GM19324 (cell line): ENCODE measurements around the gene WDR7.

Source experiments
- ATAC-seq: cut with Tn5 transposase; IDR thresholded peaks from one replicate; pipeline ENCODE4 v1.9.1; 2021; ENCODE audit warnings: mild to moderate bottlenecking, moderate library complexity; ENCODE audit not compliant: unreplicated experiment, low FRiP score

The WDR7 gene

GRCh38 chr18:56721031-56721430 lies 69.9 kb downstream of the WDR7 start:
- no peak for ATAC-seq

DNA sequence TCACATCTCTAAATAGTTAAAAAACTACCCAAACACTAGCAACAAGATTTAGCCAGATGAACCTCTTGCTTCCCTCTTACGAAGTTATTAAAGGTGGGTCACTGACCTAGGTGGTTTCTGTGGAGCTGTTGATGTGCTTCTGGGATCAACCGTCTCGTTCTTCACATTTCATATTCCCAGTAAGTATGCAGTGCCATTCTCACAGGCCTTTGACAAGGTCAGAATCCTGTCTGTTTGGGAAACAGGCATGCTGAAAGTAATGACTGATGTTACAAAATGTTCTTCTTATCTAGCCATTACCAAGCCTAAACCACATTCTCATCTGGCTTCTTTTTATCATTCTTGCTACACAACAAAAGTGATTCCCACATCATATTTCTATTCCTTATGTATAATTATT lies 70.3 kb downstream of the WDR7 start:
- ATAC-seq: no peak

DNA sequence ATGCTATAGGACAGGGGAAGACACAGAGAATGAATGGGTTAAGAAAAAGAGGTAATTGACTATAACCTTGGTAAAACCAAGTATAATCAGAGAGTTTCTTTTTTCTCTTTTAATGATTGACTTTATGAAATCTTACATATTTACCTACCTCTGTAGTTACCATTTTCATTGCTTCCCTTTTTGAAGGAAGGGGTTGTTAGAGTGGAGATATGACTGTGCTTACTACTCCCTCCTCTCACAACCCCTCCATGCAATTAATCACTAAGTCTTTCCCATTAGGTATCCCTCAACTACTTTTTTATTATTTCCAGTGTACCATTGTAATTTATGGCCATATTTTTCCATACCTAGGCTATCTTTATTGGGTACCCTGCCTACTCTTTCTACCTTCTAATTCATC lies 71.4 kb downstream of the WDR7 start:
- no peak for ATAC-seq

DNA sequence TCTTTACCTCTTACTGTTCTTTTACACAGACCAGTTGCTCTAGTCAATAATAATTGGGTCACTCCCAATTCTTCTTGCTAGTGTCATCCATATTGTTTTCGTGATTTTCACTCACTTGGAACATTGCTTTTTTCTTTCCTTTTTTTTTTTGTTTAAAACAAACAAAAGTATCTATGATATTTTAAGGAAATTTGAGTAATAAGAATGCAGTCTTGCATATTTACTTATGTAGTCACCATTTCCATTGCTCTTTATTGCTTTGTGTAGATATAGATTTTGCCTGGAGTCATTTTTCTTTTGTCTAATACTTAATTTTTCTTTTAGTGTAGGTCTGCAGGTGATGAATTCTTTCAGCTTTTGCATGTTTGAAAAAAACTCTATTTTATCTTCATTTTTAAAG lies 71.9 kb downstream of the WDR7 start:
- ATAC-seq: no peak

GRCh38 chr18:56723706-56724105 lies 72.5 kb downstream of the WDR7 start:
- ATAC-seq: no peak

- no peak for ATAC-seq
Measured at GRCh38 chr18:56726906-56727305, 75.7 kb downstream of the WDR7 start.

GRCh38 chr18:56727399-56727798 lies 76.2 kb downstream of the WDR7 start:
- ATAC-seq: no peak

DNA sequence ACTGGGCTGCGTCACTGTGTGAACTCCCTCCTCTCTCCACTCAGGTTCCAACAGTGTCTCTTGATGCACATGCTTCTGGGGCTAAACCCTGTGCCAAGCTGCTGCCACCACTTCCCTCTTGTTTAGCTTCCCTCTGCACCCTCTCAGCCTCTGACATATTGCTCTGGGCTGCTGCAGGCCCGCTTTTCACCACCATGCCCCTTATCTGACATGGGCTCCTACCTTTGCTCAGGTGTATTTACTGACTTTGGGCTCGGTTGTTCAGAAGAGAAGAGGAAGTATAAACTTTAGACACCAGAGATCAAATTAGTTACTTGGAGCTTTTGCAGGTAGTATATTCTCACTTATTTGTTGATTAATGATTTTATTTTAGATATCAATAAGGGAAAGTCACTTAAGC lies 77.6 kb downstream of the WDR7 start:
- ATAC-seq: no peak

DNA sequence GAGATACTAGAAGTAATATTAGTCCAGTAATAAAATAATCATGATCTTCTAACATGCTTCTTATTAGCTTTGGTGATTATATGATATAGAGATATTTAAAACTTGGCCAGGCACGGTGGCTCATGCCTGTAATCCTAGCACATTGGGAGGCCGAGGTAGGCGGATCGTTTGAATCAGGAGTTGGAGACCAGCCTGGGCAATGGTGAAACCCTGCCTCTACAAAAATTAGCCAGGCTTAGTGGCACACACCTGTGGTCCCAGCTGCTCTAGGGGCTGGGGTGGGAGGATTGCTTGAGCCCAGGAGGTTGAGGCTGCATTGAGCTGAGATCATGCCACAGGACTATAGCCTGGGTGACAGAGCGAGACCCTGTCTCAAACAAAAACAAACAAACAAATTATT lies 87.0 kb downstream of the WDR7 start:
- ATAC-seq: no peak

- ATAC-seq: no peak
Measured at GRCh38 chr18:56739731-56740130, 88.6 kb downstream of the WDR7 start.

DNA sequence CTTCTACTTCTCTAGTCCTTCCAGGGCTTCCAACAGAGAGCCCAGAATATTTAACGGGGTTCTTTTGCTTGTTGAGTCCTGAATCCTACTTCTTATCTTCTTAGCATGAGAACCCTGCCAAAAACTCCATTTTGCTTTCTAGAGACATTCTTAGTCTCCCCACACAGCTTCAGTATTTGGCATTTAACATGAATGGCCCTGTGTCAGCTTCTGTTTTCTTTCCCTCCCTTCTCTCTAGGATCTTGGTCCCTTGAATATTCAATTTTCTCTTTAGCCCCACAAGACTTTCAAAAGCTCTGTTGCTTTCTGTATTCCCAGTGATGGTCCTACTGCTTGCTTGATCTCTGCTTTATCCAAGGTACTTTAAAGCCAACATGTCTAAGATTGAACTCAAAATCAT lies 89.5 kb downstream of the WDR7 start:
- ATAC-seq: no peak

GRCh38 chr18:56741685-56742084 lies 90.5 kb downstream of the WDR7 start:
- no peak for ATAC-seq

- no peak for ATAC-seq
Measured at GRCh38 chr18:56743115-56743514, 92.0 kb downstream of the WDR7 start.

GRCh38 chr18:56747032-56747658 lies 96.0 kb downstream of the WDR7 start:
- ATAC-seq: no peak

DNA sequence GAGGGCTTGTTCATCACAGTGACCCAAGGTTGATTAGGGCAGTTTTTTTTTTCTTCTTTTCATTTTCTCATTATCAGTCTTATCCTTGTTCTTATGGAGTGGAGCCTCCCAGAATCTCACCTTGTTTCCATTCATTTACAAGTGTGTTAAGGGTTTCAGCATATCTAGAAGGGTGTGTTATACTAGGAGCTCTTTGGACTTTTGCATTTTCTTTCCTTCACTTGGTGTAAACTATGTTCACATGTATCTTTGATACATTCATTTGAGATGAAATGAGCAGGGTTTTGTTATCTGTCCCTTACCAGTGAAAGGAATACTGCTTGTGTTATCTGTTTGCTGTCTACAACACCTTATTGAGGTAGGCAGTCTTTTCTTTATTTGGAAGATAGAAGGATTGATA lies 96.7 kb downstream of the WDR7 start:
- ATAC-seq: no peak

DNA sequence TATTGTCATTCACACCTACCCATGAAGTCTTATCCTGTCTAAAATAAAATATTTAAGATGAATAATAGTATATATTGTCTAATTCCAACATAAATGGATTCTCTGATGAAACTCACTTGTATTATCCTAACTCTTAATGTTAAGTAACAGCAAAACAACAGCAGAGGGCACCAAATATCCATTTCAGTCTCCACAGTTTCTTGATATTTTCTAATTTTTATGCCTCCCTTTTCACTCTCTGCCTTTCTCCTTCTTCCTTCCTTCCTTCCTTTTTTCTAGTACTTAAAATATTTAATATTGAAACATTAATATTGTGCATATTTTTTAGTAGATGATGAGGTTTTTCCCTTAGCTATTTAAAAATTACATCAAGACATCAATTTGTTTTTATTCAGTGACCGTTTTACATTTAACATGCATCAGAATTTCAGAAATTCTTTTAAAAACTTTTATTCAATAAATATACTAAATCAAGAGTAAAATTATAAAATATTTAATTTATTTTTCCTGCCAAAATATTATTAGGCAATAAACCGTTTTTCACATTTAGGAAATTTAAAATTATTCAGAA lies 97.6 kb downstream of the WDR7 start:
- ATAC-seq: no peak

DNA sequence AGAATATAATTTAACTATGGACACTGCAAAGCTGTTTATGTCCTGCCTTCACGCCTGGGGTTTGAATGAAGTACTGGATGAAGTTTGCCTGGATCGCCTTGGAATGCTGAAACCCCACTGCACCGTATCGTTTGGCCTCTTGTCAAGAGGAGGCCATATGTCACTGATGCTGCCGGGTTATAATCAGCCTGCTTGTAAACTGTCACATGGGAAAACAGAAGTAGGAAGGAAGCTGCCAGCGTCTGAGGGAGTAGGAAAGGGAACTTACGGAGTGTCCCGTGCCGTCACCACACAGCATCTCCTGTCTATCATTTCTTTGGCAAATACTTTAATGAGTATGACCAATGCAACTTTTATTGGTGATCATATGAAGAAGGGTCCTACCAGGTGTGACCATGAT lies 105.8 kb downstream of the WDR7 start:
- ATAC-seq: no peak

DNA sequence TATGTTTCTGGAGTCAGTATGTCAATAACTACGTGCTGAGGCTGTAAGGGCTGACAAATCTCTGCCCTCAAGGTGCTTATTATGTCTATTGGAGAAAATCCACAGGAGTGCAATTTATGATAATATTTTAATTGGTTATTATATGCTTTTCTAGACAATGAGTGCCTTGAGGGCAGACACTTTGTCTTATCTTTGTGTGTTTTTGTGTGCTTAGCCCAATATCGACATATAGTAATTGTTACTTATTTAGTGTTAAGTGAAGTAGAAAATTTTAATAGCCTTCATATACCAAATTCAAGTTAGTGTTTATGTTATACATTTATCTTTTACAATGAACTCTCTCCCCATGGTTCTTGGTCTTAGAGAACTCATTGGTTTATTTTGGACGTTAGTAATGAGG lies 118.9 kb downstream of the WDR7 start:
- no peak for ATAC-seq

GRCh38 chr18:56770873-56771272 lies 119.7 kb downstream of the WDR7 start:
- no peak for ATAC-seq

DNA sequence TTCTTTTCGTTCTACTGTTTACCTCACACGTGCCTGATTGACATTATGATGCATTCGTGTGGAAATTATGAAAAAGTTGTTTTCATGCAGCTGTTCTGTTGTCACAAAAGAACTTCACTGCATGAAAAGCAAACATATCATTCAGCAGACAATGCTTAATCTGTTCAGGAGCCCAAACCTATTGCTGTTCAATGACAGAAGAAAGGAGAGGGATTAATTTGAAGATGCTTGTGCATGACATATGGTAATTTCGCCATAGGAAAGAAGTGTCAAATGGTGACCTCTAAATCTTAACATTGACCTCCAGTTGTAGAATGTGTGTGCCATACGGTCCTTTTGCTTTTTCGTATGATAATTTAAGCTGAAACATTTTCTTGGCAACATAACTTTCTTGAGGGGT lies 124.5 kb downstream of the WDR7 start:
- ATAC-seq: no peak

DNA sequence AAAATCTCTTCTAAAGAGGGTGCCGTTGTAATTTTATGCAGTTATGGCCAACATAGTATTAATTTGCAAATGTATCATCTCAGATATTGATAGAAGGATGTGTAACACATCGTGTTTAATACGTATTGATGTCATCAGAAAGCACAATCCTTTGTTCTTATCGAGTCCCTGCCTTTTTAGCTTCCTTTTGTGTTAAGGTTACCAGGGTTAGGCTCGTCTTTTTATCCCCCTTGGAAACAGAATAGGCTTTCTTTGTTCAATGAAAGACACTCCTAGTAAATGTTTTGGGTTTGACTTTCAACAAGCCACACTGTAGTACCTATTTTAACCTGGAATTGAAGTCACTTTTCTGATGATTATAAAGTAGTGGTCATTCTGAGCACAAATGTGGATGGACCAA lies 136.2 kb downstream of the WDR7 start:
- no peak for ATAC-seq

DNA sequence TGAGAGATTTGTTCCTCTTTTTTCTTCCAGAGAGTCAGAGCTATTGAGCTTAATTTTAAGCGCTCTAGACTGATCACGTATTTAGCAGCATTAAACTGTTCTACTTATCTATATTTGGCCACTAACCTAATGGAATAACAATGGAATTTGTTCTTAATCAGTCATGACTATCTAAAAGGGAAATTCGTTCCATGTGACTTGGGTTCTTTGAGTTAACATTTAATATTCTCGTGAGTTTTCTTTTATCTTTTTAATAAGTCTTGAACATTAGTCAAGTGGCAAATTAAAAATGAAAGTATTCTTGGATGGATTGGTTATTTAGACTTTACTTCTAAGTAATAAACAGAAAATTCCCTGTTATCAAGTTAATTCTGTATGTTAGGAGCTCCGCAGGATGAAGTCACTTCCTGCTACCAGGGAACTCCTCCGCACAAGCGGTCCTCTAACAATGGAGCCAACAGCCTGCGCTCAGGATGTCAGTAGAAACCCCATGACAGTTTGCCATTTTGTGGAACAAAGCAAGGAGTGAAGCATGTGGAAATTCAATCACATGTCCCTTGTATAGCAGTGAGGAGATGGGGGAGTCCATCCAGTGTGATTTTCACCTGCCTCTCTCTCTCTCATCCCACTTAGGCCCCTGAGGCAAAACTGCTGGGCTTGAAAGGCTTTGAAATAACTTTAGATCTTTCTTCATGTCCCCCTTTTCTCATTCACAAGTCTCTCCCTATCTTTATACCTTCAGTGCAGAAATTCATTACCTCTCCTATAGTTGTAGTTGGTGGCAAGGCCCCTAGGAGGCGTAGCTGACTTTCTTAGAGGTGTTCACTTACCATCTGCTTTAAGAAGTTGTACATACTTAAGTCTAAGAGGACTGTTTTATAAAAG lies 138.1 kb downstream of the WDR7 start:
- no peak for ATAC-seq
